Breast epithelium (tissue), 3 donors: ENCODE data around the gene CFAP141.

Source experiments
- CTCF ChIP-seq, 3 donors: fragments of 450-650 bp; IDR thresholded peaks; one replicate each; pipeline ENCODE4 v1.5.1; 2016 to 2017; ENCODE audit warnings: antibody characterized with exemption in 3 of 3, mild to moderate bottlenecking in 3 of 3, moderate library complexity in 3 of 3
- POLR2A ChIP-seq: fragments of 450-650 bp; IDR thresholded peaks from one replicate; pipeline ENCODE4 v1.6.1; 2016; ENCODE audit warnings: antibody characterized with exemption, mild to moderate bottlenecking, moderate library complexity
- POLR2AphosphoS5 ChIP-seq, 3 donors: sonication (generic); formaldehyde crosslinking; IDR thresholded peaks; one replicate each; pipeline ENCODE4 v1.6.1; 2017; ENCODE audit warnings: antibody characterized with exemption in 3 of 3

GRCh38 chr1:154237435-154237834 is 31.3 kb upstream of the CFAP141 start:
- no peak for TF ChIP-seq POLR2A
- TF ChIP-seq POLR2AphosphoS5 (IDR thresholded peaks at IDR 0.05), result no peak
- no peak for TF ChIP-seq CTCF (IDR thresholded peaks at IDR 0.05)
